ENCODE data around the gene NR1H4. TPM values are rescaled to one million over a fixed set of nuclear protein-coding genes. Genes with fewer than 3 reads are reported as not detected.

NR1H4 gene
- total and polyA plus RNA-seq, 9 of the 15 experiments (the other 6 are each of a cell fraction or from before 2014, with no cell fraction given), result 0.03 TPM; not detected in 8

GRCh38 chr12:100555722-100556121 lies 82.1 kb downstream of the NR1H4 start (continued):
- TF ChIP-seq ZNF586 (CRISPR knock-in tag; conservative IDR thresholded peaks at IDR 0.05), result no peak
- TF ChIP-seq CC2D1A (IDR thresholded peaks at IDR 0.05), result no peak
- no peak for TF ChIP-seq THAP7 (CRISPR knock-in tag; IDR thresholded peaks at IDR 0.05)
- TF ChIP-seq, protein P1, sequence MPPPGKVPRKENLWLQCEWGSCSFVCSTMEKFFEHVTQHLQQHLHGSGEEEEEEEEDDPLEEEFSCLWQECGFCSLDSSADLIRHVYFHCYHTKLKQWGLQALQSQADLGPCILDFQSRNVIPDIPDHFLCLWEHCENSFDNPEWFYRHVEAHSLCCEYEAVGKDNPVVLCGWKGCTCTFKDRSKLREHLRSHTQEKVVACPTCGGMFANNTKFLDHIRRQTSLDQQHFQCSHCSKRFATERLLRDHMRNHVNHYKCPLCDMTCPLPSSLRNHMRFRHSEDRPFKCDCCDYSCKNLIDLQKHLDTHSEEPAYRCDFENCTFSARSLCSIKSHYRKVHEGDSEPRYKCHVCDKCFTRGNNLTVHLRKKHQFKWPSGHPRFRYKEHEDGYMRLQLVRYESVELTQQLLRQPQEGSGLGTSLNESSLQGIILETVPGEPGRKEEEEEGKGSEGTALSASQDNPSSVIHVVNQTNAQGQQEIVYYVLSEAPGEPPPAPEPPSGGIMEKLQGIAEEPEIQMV (tag; conservative IDR thresholded peaks at IDR 0.05; ENCODE audit: low read depth), result no peak
- TF ChIP-seq, protein P2, sequence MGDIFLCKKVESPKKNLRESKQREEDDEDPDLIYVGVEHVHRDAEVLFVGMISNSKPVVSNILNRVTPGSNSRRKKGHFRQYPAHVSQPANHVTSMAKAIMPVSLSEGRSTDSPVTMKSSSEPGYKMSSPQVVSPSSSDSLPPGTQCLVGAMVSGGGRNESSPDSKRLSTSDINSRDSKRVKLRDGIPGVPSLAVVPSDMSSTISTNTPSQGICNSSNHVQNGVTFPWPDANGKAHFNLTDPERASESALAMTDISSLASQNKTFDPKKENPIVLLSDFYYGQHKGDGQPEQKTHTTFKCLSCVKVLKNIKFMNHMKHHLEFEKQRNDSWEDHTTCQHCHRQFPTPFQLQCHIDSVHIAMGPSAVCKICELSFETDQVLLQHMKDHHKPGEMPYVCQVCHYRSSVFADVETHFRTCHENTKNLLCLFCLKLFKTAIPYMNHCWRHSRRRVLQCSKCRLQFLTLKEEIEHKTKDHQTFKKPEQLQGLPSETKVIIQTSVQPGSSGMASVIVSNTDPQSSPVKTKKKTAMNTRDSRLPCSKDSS (IDR thresholded peaks at IDR 0.05; ENCODE audit: low read depth, partially characterized antibody), result no peak
- TF ChIP-seq, protein P3, sequence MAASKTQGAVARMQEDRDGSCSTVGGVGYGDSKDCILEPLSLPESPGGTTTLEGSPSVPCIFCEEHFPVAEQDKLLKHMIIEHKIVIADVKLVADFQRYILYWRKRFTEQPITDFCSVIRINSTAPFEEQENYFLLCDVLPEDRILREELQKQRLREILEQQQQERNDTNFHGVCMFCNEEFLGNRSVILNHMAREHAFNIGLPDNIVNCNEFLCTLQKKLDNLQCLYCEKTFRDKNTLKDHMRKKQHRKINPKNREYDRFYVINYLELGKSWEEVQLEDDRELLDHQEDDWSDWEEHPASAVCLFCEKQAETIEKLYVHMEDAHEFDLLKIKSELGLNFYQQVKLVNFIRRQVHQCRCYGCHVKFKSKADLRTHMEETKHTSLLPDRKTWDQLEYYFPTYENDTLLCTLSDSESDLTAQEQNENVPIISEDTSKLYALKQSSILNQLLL (CRISPR knock-in tag; IDR thresholded peaks at IDR 0.05; ENCODE audit: borderline replicate concordance), result no peak
- no peak for TF ChIP-seq ZBTB17 (CRISPR knock-in tag; IDR thresholded peaks at IDR 0.05)
- TF ChIP-seq SREBF1 (IDR thresholded peaks at IDR 0.05; ENCODE audit: borderline replicate concordance, low read depth, low read length), result no peak
- no peak for TF ChIP-seq HDAC8 (tag; IDR thresholded peaks at IDR 0.05)
- no peak for TF ChIP-seq SMARCA4 (IDR thresholded peaks at IDR 0.05)
- no peak for TF ChIP-seq MTA3 (IDR thresholded peaks at IDR 0.05; ENCODE audit: borderline replicate concordance)
- TF ChIP-seq, protein P4, sequence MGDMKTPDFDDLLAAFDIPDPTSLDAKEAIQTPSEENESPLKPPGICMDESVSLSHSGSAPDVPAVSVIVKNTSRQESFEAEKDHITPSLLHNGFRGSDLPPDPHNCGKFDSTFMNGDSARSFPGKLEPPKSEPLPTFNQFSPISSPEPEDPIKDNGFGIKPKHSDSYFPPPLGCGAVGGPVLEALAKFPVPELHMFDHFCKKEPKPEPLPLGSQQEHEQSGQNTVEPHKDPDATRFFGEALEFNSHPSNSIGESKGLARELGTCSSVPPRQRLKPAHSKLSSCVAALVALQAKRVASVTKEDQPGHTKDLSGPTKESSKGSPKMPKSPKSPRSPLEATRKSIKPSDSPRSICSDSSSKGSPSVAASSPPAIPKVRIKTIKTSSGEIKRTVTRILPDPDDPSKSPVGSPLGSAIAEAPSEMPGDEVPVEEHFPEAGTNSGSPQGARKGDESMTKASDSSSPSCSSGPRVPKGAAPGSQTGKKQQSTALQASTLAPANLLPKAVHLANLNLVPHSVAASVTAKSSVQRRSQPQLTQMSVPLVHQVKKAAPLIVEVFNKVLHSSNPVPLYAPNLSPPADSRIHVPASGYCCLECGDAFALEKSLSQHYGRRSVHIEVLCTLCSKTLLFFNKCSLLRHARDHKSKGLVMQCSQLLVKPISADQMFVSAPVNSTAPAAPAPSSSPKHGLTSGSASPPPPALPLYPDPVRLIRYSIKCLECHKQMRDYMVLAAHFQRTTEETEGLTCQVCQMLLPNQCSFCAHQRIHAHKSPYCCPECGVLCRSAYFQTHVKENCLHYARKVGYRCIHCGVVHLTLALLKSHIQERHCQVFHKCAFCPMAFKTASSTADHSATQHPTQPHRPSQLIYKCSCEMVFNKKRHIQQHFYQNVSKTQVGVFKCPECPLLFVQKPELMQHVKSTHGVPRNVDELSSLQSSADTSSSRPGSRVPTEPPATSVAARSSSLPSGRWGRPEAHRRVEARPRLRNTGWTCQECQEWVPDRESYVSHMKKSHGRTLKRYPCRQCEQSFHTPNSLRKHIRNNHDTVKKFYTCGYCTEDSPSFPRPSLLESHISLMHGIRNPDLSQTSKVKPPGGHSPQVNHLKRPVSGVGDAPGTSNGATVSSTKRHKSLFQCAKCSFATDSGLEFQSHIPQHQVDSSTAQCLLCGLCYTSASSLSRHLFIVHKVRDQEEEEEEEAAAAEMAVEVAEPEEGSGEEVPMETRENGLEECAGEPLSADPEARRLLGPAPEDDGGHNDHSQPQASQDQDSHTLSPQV (IDR thresholded peaks at IDR 0.05), result no peak

Measured in K562 (cell line).